Urinary bladder (tissue), 4 donors: ENCODE measurements around the gene KBTBD8. TPM values are rescaled to one million over a fixed set of nuclear protein-coding genes. Genes with fewer than 3 reads are reported as not detected.

Experiments used
- DNase-seq: peaks from one replicate; pipeline ENCODE4 v3.0.0-alpha.2; 2015; ENCODE audit errors: extremely low spot score
- H3K27ac ChIP-seq: one replicate; pipeline ENCODE4 v1.5.1; 2013; ENCODE audit warnings: low read depth, mild to moderate bottlenecking, moderate library complexity
- H3K36me3 ChIP-seq: one replicate; pipeline ENCODE4 v1.6.1; 2013; ENCODE audit warnings: mild to moderate bottlenecking, moderate library complexity; ENCODE audit not compliant: insufficient read depth
- H3K4me1 ChIP-seq: one replicate; pipeline ENCODE4 v1.6.1; 2013; ENCODE audit warnings: mild to moderate bottlenecking, moderate library complexity; ENCODE audit not compliant: insufficient read depth
- H3K4me3 ChIP-seq: one replicate; pipeline ENCODE4 v1.5.1; 2013; ENCODE audit warnings: low read depth, low read length
- WGBS: extraction: QIAGEN DNeasy Blood & Tissue Kit; methylation state at CpG from one replicate; pipeline ENCODE4 v1.1.7; 2013; 5-methylcytosine and 5-hydroxymethylcytosine counted together
- polyA plus RNA-seq: library from polyadenylated mRNA; stranded (reverse); fragments of 200-250 nt; gene quantifications from one replicate; pipeline ENCODE4 v1.2.3, GENCODE V29; 2013
- total RNA-seq: library from RNA; depleted of rRNA; stranded (reverse); fragments of >200 nt; gene quantifications from one replicate; pipeline ENCODE4 v1.2.3, GENCODE V29; 2014
- donor health status: healthy with polysubstance abuse.
- donor health status: healthy.

The KBTBD8 gene
- total and polyA plus RNA-seq, 2 donors: 1.2 to 3.8 TPM

DNA sequence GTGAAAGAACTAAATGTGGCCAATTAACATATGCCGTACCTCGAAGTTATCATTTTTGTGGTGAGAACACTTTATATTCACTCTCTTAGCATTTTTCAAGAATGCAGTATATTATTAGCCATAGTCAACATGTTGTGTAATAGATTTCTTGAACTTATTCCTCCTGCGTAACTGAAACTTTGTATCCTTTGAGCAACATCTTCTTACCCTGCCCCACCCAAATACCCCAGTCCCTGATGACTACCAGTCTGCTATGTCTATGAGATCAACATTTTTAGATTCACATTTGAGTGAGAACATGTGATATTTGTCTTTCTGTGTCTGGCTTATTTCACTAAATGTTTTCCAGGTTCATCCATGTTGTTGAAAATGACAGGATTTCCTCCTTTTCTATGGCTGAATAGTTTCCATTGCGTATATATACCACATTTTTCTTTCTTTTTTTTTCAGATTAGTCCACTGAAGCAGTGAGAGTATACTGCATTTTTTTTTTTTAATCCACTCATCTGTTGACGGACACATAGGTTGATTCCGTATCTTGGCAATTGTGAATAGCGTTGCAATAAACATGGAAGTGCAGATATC is 12.7 kb upstream of the KBTBD8 start:
- DNase-seq: no peak
- H3K27ac ChIP-seq: no peak overlapping the region
- H3K4me3 ChIP-seq: no peak overlapping the region
- no peaks in the 10 kb centered on the region for H3K36me3 ChIP-seq
- 94% methylated on average over 7 of the region's 7 CpGs for WGBS
- no peaks in the 10 kb centered on the region for H3K4me1 ChIP-seq

DNA sequence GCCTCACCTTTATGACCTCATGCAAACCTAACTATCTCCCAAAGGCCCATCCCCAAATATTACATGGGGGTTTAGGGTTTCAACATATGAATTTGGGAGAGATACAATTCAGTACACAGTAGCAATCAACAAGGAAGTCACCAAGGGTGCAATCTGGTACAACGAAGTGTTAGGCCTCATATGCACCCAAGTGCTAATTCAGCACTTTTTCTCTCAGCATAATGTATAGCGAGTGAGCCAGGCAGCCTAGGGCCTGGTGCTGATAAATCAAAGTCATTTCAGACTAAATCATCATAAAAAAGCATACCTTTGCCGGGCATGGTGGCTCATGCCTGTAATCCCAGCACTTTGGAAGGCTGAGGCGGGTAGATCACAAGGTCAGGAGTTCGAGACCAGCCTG is 11.7 kb upstream of the KBTBD8 start:
- no peak overlapping the region for H3K4me3 ChIP-seq
- no peak for DNase-seq
- no peaks in the 10 kb centered on the region for H3K36me3 ChIP-seq
- WGBS: 91% methylated on average over 5 of the region's 5 CpGs
- no peaks in the 10 kb centered on the region for H3K4me1 ChIP-seq
- H3K27ac ChIP-seq: no peak overlapping the region

DNA sequence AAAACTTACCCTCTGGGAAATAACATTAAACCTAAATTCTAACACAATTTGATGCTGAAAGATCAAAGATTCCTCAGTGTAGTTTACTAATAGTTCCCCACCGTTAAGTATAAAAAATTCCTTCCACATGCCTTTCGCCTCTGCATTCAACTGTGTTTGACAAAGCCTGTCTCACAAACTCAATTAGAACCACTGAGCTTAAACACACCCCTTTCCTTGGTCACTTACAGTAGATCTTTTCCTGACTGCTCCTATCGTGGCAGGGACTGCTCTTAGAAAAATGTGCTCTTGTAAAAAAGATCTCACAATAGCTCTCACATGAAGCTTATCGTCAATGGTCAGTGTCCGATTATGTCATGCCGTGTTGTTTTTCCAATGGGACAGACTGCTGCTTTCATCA is 8.9 kb upstream of the KBTBD8 start:
- no peak for DNase-seq
- H3K4me3 ChIP-seq: no peak overlapping the region
- no peaks in the 10 kb centered on the region for H3K36me3 ChIP-seq
- 30% methylated on average over 6 of the region's 6 CpGs for WGBS
- no peak overlapping the region for H3K27ac ChIP-seq
- H3K4me1 ChIP-seq: no peaks in the 10 kb centered on the region

DNA sequence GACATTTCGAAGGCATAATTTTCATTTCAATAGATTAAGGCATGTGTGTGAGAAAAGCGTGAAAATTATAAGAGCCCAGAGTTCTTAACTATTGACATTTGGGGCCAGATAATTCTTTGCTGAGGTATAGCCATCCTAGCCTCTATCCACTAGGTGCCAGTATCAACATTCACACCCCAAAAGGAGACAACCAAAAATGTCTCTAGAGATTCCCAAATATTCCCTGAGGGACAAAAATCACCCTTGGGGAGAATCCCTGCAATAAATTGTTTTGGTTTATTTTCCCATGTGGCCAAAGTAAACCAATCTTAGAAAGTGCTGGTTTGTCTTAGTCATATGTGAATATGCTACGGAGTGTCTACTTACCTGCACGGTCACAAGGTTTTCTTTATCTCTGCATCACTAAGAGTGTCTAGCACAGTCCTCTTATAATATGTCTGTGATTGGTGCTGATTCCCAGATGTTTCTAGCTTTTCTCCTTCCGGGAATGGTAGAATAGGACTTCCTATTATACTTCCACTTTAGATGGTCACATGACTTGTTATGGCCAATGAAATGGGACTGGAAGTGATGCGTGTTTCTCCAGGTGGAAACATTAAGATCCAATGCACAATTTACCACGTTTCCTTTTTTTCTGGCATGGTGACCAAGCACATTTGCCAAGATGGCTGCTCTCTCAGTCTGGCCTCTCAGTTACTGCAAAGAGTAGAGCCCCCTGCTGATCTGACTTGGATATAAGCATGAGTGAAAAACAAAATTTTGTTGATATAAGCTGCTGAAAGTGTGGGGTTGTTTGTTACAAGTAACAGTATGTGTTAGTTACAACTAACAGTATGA is 8.0 kb upstream of the KBTBD8 start:
- DNase-seq: no peak
- 86% methylated on average over 7 of the region's 7 CpGs for WGBS
- Histone ChIP-seq H3K4me1 (no peaks in the 10 kb centered on the region), H3K27ac (no peak overlapping the region), H3K36me3 (no peaks in the 10 kb centered on the region), H3K4me3 (no peak overlapping the region)

DNA sequence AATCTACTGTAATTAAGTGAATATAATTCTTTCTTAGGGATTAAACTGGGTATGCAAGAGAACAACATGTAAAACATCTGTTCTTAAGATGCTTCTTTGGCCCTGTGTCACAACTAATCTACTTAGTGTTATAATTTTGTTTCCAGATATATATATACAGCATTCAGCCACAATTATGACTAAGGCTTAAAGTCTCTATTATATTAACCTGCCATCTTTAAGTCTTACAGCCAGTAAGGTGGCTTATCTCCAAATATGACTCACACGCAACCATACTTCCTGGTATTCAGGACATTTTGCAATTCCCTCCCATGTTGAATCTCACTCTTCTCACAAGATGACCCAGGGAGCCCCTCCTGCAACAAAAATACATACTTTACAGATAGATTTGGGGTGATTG is 6.6 kb upstream of the KBTBD8 start:
- WGBS: 55% methylated on average over 1 of the region's 1 CpG
- H3K36me3 ChIP-seq: no peaks in the 10 kb centered on the region
- no peak for DNase-seq
- no peak overlapping the region for H3K27ac ChIP-seq
- no peak overlapping the region for H3K4me3 ChIP-seq
- H3K4me1 ChIP-seq: no peaks in the 10 kb centered on the region

DNA sequence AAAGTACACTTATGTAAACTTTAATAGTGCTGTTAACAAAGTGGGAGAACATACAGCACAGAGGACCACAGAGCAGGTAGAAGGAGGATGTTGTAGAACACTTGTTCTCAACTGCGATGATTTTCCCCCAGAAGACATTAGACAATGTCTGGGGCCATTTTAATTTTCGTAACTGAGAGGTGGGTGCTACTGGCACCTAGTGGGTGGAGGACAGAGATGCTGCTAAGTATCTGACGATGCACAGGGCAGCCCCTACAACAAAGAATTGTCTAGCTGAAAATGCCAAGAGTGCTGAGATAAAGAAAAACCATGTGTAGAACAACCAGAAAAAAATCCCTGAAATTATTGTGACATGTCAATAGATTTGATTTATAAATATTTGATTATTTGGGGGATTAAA is 5.0 kb upstream of the KBTBD8 start:
- Histone ChIP-seq H3K4me1 (no peaks in the 10 kb centered on the region), H3K4me3 (no peak overlapping the region), H3K27ac (no peak overlapping the region), H3K36me3 (no peaks in the 10 kb centered on the region)
- DNase-seq: no peak
- WGBS: 88% methylated on average over 3 of the region's 3 CpGs

DNA sequence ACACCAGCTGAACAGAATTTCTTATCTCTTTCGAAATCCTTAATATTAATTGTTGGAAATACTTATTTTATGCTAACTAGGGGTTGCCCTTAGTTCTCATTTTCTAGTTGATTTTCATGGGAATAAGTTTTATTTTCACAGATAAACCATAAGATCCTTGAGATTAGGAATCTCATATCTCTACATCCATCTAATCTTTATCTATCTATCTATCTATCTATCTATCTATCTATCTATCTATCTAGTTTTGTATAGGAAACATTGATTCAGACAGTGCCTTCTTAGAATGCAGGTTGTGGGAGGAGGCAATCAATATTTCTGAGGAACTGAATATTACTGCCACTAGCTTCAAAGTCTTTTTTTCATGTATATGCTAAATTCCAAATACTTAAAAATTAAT is 3.5 kb upstream of the KBTBD8 start:
- no peaks in the 10 kb centered on the region for H3K36me3 ChIP-seq
- 70% methylated on average over 1 of the region's 1 CpG for WGBS
- no peak overlapping the region for H3K27ac ChIP-seq
- no peaks in the 10 kb centered on the region for H3K4me1 ChIP-seq
- no peak overlapping the region for H3K4me3 ChIP-seq
- no peak for DNase-seq

DNA sequence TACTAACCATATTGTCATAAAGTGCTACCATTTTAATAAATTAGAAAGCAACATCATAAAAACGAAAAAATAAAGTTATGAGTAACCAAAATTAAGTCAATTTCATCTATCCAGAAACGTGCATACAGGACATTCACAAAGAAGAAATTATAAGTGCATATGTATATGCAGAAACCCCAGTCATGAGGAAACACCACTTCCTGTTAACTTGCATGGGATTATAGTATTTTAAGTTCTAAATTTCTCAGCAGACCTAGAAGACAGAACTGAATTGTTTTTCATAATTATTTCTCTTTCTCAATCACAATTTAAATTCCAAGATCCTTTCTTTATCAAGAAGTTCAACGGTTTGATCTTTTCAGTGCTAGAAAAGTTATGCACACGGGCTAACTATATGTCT is 1.4 kb upstream of the KBTBD8 start:
- 58% methylated on average over 4 of the region's 4 CpGs for WGBS
- no peak overlapping the region for H3K27ac ChIP-seq
- no peaks in the 10 kb centered on the region for H3K36me3 ChIP-seq
- no peaks in the 10 kb centered on the region for H3K4me1 ChIP-seq
- H3K4me3 ChIP-seq: no peak overlapping the region
- no peak for DNase-seq

DNA sequence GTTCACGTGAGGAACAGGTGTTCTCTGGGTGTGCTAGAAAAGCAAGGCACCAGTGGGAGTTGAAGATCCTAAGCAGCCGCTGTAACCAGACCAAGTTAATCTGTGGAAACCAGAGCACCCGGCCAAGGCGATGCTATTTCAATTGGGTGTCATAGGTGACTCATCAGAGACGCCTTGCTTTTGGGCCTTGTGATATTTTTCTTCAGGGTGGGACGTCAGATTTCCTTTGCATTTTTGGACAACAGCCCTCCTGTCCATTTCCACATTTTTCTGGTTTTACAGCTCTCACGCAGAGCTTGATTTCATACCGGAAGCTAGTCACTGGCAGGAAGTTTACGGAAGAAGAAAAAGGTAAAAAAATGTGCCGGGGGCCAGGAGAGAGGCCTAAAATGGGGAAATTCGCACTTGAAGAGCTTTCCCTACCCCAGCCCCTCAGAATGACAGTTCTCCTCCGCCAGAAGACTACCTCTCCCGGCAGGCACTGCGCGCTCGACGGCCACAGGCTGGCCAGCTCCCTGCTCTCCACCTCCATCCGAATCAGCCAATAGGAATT is 471 bp upstream of the KBTBD8 start:
- no peak overlapping the region for H3K4me3 ChIP-seq
- DNase-seq: no peak
- no peak overlapping the region for H3K27ac ChIP-seq
- H3K4me1 ChIP-seq: no peaks in the 10 kb centered on the region
- WGBS: 9% methylated on average over 18 of the region's 18 CpGs
- H3K36me3 ChIP-seq: no peaks in the 10 kb centered on the region

DNA sequence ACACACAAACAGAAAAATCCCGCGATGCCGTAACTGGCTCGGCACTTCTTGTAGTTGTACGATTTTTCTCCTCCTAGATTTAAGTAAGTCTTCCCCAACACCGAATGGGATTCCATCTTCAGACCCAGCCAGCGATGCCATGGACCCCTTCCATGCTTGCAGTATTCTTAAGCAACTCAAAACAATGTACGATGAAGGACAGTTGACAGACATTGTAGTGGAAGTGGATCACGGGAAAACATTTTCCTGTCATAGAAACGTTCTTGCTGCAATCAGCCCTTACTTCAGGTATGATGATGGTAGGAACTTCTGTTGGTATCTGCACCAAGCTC is 763 bp downstream of the KBTBD8 start:
- H3K27ac ChIP-seq: no peak overlapping the region
- H3K4me1 ChIP-seq: no peaks in the 10 kb centered on the region
- DNase-seq: no peak
- no peaks in the 10 kb centered on the region for H3K36me3 ChIP-seq
- H3K4me3 ChIP-seq: peak overlapping the region; percentile 65
- 5% methylated on average over 10 of the region's 10 CpGs for WGBS

DNA sequence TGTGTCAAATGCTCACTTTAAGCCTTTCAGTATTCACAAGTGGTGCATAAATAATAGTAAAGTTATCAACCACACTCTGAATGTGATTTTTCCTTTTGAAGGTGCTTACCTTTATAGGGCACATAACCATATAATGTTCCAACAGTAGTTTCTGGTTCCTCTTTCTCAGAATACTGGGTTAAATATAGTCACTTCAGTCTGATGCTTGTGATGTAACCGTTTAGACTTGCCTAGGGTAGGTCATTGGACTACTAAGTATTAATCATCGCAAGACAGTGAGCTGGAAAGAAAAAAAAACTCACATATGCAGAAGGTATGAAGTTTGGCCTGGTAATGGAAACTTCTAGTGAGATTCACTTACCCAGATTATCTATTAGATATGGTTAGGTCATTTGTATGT is 1.9 kb downstream of the KBTBD8 start:
- H3K4me3 ChIP-seq: no peak overlapping the region
- H3K4me1 ChIP-seq: no peaks in the 10 kb centered on the region
- H3K27ac ChIP-seq: no peak overlapping the region
- H3K36me3 ChIP-seq: no peaks in the 10 kb centered on the region
- 77% methylated on average over 2 of the region's 2 CpGs for WGBS
- no peak for DNase-seq

DNA sequence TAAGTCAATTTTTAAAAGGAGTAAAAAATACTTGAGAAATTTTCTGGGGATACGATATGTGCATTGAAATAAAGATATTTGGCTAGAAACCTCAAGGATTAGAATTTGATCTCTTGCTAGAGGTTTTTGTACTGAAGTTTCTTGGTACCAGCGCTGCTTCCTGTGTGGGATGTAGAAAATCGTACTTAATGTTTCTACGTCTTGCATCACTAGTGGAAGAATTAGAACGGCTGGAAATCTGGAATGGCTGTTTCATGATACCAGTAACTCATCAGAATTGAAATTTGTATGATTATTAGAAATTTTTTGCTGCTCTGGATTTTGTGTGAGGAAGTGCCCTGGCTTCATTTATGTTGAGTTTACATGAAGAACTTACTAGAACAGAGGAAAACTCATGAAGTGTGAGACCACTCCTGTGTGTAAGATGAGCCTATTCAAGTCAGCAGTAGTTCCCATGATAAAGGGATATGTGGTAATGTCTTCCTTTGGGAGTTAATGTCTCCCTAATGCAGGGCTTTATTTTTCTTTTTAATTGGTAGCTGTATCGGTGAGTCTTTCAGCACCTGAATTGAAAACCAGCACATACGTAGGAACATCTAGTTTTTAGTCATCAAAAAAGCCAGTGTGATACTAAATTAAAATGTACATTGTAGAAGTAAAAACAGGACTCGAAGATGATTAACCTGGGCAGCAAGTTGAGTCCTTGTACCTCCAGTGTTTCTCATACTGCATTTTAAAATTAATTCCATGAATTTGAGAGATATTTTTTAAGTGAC is 3.2 kb downstream of the KBTBD8 start:
- 91% methylated on average over 8 of the region's 8 CpGs for WGBS
- Histone ChIP-seq H3K36me3 (no peaks in the 10 kb centered on the region), H3K4me1 (no peaks in the 10 kb centered on the region), H3K4me3 (no peak overlapping the region), H3K27ac (no peak overlapping the region)
- no peak for DNase-seq

DNA sequence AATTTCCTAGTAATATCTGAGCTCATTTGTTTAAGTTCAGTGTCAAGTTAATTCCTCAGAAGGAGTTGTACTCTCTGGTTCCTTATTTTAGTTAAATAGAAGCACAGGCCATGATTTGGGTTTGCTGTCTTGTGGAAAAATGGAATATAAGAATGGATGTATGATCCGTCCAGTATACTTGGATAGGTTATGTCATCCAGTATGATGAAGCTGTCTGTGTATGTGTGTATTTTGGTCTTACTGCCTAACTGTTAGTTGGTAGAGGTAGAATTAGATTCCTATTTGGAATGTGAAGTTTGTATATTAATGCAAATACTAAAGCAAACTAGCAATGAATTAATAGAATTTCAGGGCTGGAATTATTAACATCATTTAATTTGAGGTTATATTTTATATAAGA is 7.9 kb downstream of the KBTBD8 start:
- no peak for DNase-seq
- 72% methylated on average over 1 of the region's 1 CpG for WGBS
- peaks cover 3% of the 10 kb centered on the region for H3K36me3 ChIP-seq
- H3K27ac ChIP-seq: no peak overlapping the region
- no peak overlapping the region for H3K4me3 ChIP-seq
- H3K4me1 ChIP-seq: no peaks in the 10 kb centered on the region

DNA sequence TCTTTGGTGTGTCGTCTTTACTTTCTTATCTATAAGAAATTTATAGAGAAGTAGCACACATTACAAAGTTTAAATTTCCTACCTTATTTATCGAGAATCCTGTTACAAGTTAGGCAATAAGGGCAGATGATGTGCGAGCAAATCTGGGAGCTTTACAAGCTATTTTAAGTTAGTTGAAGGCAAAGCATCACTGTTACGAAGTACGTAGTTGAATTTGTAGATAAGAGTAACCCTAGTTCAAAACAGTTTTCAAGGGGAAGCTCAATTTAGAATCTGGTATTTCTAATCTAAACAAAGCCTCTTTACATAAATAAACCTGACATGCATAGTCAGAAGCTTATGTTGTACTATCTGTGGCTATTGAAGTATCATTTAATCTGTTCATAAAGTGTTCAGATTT is 8.4 kb downstream of the KBTBD8 start:
- DNase-seq: no peak
- Histone ChIP-seq H3K36me3 (peaks cover 3% of the 10 kb centered on the region), H3K27ac (peak overlapping the region; percentile 10), H3K4me3 (no peak overlapping the region), H3K4me1 (no peaks in the 10 kb centered on the region)
- WGBS: 24% methylated on average over 5 of the region's 5 CpGs
